H9 (cell line): Measurements from ENCODE around the gene GFY. TPM values are rescaled to one million over a fixed set of nuclear protein-coding genes. Genes with fewer than 3 reads are reported as not detected.

Experiments used
- DNase-seq: peaks from one replicate; pipeline ENCODE4 v3.0.0-alpha.2; 2017
- H2AFZ ChIP-seq: one replicate; pipeline ENCODE4 v1.6.1; 2013; ENCODE audit warnings: mild to moderate bottlenecking, low read length, control low read depth, moderate library complexity
- H2AK5ac ChIP-seq: 2 replicates; pipeline ENCODE4 v1.6.1; 2013; ENCODE audit warnings: low read length, control low read depth, mixed read lengths; ENCODE audit not compliant: insufficient read length
- H2BK120ac ChIP-seq: one replicate; pipeline ENCODE4 v1.6.1; 2013; ENCODE audit warnings: low read depth, mild to moderate bottlenecking, low read length, control low read depth, inconsistent platforms; ENCODE audit not compliant: poor library complexity, severe bottlenecking
- H2BK12ac ChIP-seq: 2 replicates; pipeline ENCODE4 v1.6.1; 2013; ENCODE audit warnings: low read length, control low read depth, mixed read lengths, low read depth; ENCODE audit not compliant: insufficient read length
- H2BK15ac ChIP-seq: 2 replicates; pipeline ENCODE4 v1.6.1; 2013; ENCODE audit warnings: low read depth, low read length, control low read depth
- H2BK20ac ChIP-seq: one replicate; pipeline ENCODE4 v1.6.1; 2013; ENCODE audit warnings: low read depth, mild to moderate bottlenecking, low read length, control low read depth, inconsistent platforms; ENCODE audit not compliant: poor library complexity, severe bottlenecking
- H2BK5ac ChIP-seq: 2 replicates; pipeline ENCODE4 v1.6.1; 2013; ENCODE audit warnings: low read length, control low read depth, mixed read lengths; ENCODE audit not compliant: insufficient read length
- H3K14ac ChIP-seq: 2 replicates; pipeline ENCODE4 v1.6.1; 2013; ENCODE audit warnings: low read length, control low read depth; ENCODE audit not compliant: insufficient read depth
- H3K18ac ChIP-seq: 2 replicates; pipeline ENCODE4 v1.6.1; 2013; ENCODE audit warnings: low read depth, mild to moderate bottlenecking, mixed read lengths, low read length, control low read depth; ENCODE audit not compliant: insufficient read length
- H3K23ac ChIP-seq: 2 replicates; pipeline ENCODE4 v1.6.1; 2013; ENCODE audit warnings: low read length, control low read depth, mixed read lengths, low read depth; ENCODE audit not compliant: insufficient read length
- H3K23me2 ChIP-seq: 2 replicates; pipeline ENCODE4 v1.6.1; 2013; ENCODE audit warnings: low read depth, mild to moderate bottlenecking, mixed read lengths, low read length, control low read depth; ENCODE audit not compliant: insufficient read length, poor library complexity, severe bottlenecking
- H3K27ac ChIP-seq: 2 replicates; pipeline ENCODE4 v1.5.1; 2013; ENCODE audit warnings: low read length, control low read depth, mixed read lengths, low read depth; ENCODE audit not compliant: insufficient read length
- H3K27me3 ChIP-seq: 2 replicates; pipeline ENCODE4 v1.6.1; 2013; ENCODE audit warnings: low read length, control low read depth, inconsistent platforms; ENCODE audit not compliant: insufficient read depth
- H3K4ac ChIP-seq: 2 replicates; pipeline ENCODE4 v1.6.1; 2013; ENCODE audit warnings: low read depth, mild to moderate bottlenecking, control low read depth, inconsistent platforms, low read length, moderate library complexity
- H3K4me1 ChIP-seq: 2 replicates; pipeline ENCODE4 v1.6.1; 2013; ENCODE audit warnings: low read length, control low read depth, inconsistent platforms; ENCODE audit not compliant: insufficient read depth
- H3K4me2 ChIP-seq: 2 replicates; pipeline ENCODE4 v1.6.1; 2013; ENCODE audit warnings: low read length, control low read depth, mixed read lengths; ENCODE audit not compliant: insufficient read length, insufficient read depth
- H3K56ac ChIP-seq: 2 replicates; pipeline ENCODE4 v1.6.1; 2013; ENCODE audit warnings: low read depth, mild to moderate bottlenecking, mixed read lengths, low read length, control low read depth; ENCODE audit not compliant: insufficient read length
- H3K79me1 ChIP-seq: 2 replicates; pipeline ENCODE4 v1.6.1; 2013; ENCODE audit warnings: low read depth, mild to moderate bottlenecking, moderate library complexity, low read length, control low read depth, inconsistent platforms; ENCODE audit not compliant: insufficient read depth, poor library complexity, severe bottlenecking
- H3K79me2 ChIP-seq: 2 replicates; pipeline ENCODE4 v1.6.1; 2013; ENCODE audit warnings: low read length, control low read depth, inconsistent platforms; ENCODE audit not compliant: insufficient read depth
- H3K9ac ChIP-seq: 2 replicates; pipeline ENCODE4 v1.6.1; 2013; ENCODE audit warnings: low read length, control low read depth, mixed read lengths; ENCODE audit not compliant: insufficient read length; ENCODE audit errors: extremely low read depth
- H3K9me3 ChIP-seq: one replicate; pipeline ENCODE4 v1.6.1; 2013; ENCODE audit warnings: low read depth, low read length, inconsistent platforms; ENCODE audit not compliant: control insufficient read depth
- H3T11ph ChIP-seq: one replicate; pipeline ENCODE4 v1.6.1; 2013; ENCODE audit warnings: mild to moderate bottlenecking, low read length, control low read depth, inconsistent platforms
- H4K20me1 ChIP-seq: one replicate; pipeline ENCODE4 v1.6.1; 2013; ENCODE audit not compliant: control insufficient read depth, insufficient read length, insufficient read depth
- H4K5ac ChIP-seq: 2 replicates; pipeline ENCODE4 v1.6.1; 2013; ENCODE audit warnings: low read depth, mild to moderate bottlenecking, mixed read lengths, low read length, control low read depth; ENCODE audit not compliant: insufficient read length
- H4K8ac ChIP-seq: replicated peaks from 2 replicates; pipeline ENCODE4 v1.6.1; 2013; ENCODE audit warnings: low read length, control low read depth, mixed read lengths, low read depth; ENCODE audit not compliant: insufficient read length
- H4K91ac ChIP-seq: 2 replicates; pipeline ENCODE4 v1.6.1; 2013; ENCODE audit warnings: low read depth, mild to moderate bottlenecking, moderate library complexity, mixed read lengths, low read length, control low read depth; ENCODE audit not compliant: insufficient read length
- H3K27ac Mint-ChIP-seq, 3 experiments: 2 replicates in 2 of 3; 3 replicates in 1 of 3; pipeline ENCODE4 v1.8.0; 2020 to 2021; ENCODE audit warnings: mixed read lengths in 3 of 3, mild to moderate bottlenecking in 1 of 3, moderate library complexity in 1 of 3
- H3K27me3 Mint-ChIP-seq: 2 replicates; pipeline ENCODE4 v1.8.0; 2021; ENCODE audit warnings: low read depth, mild to moderate bottlenecking, moderate library complexity, mixed read lengths
- H3K36me3 Mint-ChIP-seq, 3 experiments: 2 replicates in 2 of 3; 3 replicates in 1 of 3; pipeline ENCODE4 v1.8.0; 2020 to 2021; ENCODE audit warnings: low read depth in 3 of 3, mixed read lengths in 3 of 3; ENCODE audit not compliant: insufficient read depth in 1 of 3
- H3K4me1 Mint-ChIP-seq, 2 experiments: 2 replicates each; pipeline ENCODE4 v1.8.0; 2020; ENCODE audit warnings: mixed read lengths in 2 of 2
- H3K4me3 Mint-ChIP-seq, 2 experiments: 2 replicates in 1 of 2; 3 replicates in 1 of 2; pipeline ENCODE4 v1.8.0; 2020 to 2021; ENCODE audit warnings: mild to moderate bottlenecking in 2 of 2, mixed read lengths in 2 of 2, moderate library complexity in 1 of 2
- H3K9me3 Mint-ChIP-seq, 2 experiments: 2 replicates in 1 of 2; 3 replicates in 1 of 2; pipeline ENCODE4 v1.8.0; 2020; ENCODE audit warnings: mild to moderate bottlenecking in 2 of 2, mixed read lengths in 2 of 2, moderate library complexity in 1 of 2
- CTCF ChIP-seq: fragments of 200-600 bp; sonication (generic); conservative IDR thresholded peaks from 3 replicates; pipeline ENCODE4 v1.8.0; 2021; ENCODE audit warnings: antibody characterized with exemption, mild to moderate bottlenecking
- WGBS: extraction: QIAGEN DNeasy Blood & Tissue Kit; methylation state at CpG from one replicate; pipeline ENCODE4 v1.1.7; 2013; ENCODE audit warnings: missing lambda C conversion rate, low lambda C conversion rate, mixed read lengths; ENCODE audit not compliant: insufficient read length; ENCODE audit errors: extremely low coverage; 5-methylcytosine and 5-hydroxymethylcytosine counted together
- total RNA-seq: library from RNA; stranded (reverse); gene quantifications from 2 replicates; pipeline ENCODE4 v1.2.1, GENCODE V29; 2021

The GFY gene
- total RNA-seq, 1 experiment from 2014 or later: 1.3 TPM

GRCh38 chr19:49458567-49458903, 33.3 kb downstream of the GFY start:
- H3K27me3 Mint-ChIP-seq: no peaks in the 10 kb centered on the region; the same call in 1 of the 2 replicates
- TF ChIP-seq CTCF: no peak
- H2AK5ac ChIP-seq: no peak overlapping the region
- no CpG with 5 or more reads among the region's 5 CpGs for WGBS
- peaks cover 0 to 6% of the 10 kb centered on the region in 2 experiments; a peak in 2 of 4 replicates for H3K4me1 Mint-ChIP-seq
- H3K79me1 ChIP-seq: peaks cover 3% of the 10 kb centered on the region
- no peak overlapping the region for H3K4me3 Mint-ChIP-seq
- H2BK12ac ChIP-seq: no peak overlapping the region
- no peaks in the 10 kb centered on the region for H4K20me1 ChIP-seq
- no peak overlapping the region for H3K4me2 ChIP-seq
- H4K5ac ChIP-seq: no peak overlapping the region
- no peak overlapping the region for H2BK5ac ChIP-seq
- H3K9ac ChIP-seq: no peak overlapping the region
- H3K79me2 ChIP-seq: no peaks in the 10 kb centered on the region
- no peaks in the 10 kb centered on the region for H3K27me3 ChIP-seq
- no peak overlapping the region for H2BK120ac ChIP-seq
- H3K23me2 ChIP-seq: peaks cover 5% of the 10 kb centered on the region
- H4K8ac ChIP-seq: no peak overlapping the region
- H3T11ph ChIP-seq: no peak overlapping the region
- H3K27ac ChIP-seq: no peak overlapping the region
- H3K9me3 ChIP-seq: no peaks in the 10 kb centered on the region
- H2AFZ ChIP-seq: no peak overlapping the region
- H3K9me3 Mint-ChIP-seq: no peaks in the 10 kb centered on the region; a peak in 1 of 5 replicates
- no peak for DNase-seq
- H2BK20ac ChIP-seq: no peak overlapping the region
- H3K14ac ChIP-seq: no peak overlapping the region
- H3K36me3 Mint-ChIP-seq: peaks cover 15 to 37% (median 35%) of the 10 kb centered on the region in 3 experiments; a peak in 6 of 7 replicates
- H2BK15ac ChIP-seq: no peak overlapping the region
- no peaks in the 10 kb centered on the region for H3K4me1 ChIP-seq
- no peak overlapping the region for H3K4ac ChIP-seq
- H3K18ac ChIP-seq: no peak overlapping the region
- no peak overlapping the region for H4K91ac ChIP-seq
- no peak overlapping the region for H3K56ac ChIP-seq
- H3K27ac Mint-ChIP-seq: peak overlapping the region in 1 of 3 experiments; percentile 18; a peak in 1 of 7 replicates
- no peak overlapping the region for H3K23ac ChIP-seq
